LoVo (cell line): ENCODE results near the gene PACSIN2.
"Not testable (repeated sequence)": the region's sequence is repeated elsewhere in the genome, so short reads cannot be mapped to it uniquely, and the experiment has no call there.

Source experiments
- DNase-seq: peaks from one replicate; pipeline ENCODE4 v3.0.0-alpha.2; 2016; ENCODE audit warnings: low spot score

PACSIN2 gene

DNA sequence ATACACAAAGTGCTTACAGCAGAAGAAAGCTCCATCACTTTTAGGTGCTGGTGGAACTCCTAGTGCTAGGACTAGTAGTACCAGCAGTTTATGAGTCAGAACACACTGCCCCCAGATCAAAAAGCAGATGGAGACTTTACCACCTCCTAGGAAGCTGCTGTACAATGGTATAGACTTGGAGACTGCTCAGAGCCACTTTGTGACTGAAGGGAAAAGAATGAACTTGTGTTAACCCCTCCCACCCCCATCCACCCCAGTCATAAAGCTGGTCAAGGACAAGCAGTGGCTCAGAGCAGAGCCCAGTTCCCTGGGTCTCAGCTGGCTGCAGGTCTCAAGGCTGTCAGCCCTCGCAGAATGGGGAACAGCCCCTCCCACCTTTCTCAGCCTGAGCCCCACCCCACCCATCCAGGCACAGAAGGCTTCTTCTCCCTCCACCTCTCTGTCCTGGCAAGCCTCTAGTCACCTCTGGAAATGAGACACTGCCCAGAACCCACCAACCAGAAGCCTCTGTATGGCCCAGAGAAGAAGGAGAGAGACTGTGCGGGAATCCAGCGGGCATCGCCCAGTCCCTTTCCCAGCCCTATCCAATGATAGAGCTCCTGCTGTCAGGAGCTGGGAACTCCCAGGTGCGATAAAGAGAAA, 23.8 kb downstream of the PACSIN2 start:
- DNase-seq, result no peak

DNA sequence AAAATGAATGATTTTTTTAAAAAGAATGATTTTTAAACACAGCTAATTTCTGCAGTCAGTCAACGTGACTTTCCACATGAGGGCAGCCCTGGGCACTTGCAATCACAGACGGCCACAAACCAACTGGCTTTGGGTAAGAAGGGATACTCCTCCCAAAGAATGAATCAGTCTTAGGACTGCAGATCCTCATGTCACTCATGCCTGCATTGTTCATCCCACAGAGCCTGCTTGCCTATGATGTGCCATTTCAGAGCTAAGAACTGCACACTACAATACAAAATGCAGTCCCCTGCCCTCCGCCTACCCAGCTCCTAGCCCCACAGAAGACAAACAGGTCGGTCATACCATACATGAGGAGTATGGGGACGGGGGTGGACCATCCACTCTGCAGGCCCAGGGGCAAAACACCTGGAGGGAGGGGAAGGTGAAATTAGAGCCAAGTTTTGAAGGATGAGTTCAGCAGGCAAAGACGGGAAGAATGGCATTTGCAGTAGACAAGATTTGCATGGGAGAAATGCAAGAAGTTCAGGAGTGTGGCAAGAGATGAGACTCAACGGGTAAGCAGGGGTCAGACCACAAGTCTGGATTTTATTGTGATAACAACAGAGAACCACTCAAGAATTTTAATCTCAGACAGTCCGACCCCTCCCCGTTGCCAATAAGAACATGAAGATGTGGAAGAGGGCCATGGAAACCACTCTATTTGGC, 24.7 kb downstream of the PACSIN2 start:
- no peak for DNase-seq

DNA sequence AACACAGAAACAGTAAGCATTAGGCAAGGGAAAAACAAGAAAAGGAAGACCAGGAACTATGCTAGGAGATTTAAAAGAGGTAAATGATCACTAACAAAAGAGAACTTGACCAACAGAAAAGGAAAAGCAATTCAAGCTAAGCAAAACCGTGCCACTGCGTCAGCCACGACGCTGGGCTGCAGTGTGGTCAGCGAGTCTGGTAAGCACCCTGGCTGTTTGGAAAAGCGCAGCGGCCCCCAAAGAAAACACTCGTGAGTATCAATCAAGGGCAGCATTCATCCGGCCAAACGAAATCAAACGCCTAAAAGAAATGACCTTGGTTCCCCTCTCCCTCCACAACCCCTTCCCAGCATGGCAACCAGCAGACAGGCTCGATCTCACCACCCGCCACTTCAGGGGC, 28.8 kb downstream of the PACSIN2 start:
- DNase-seq, result no peak

DNA sequence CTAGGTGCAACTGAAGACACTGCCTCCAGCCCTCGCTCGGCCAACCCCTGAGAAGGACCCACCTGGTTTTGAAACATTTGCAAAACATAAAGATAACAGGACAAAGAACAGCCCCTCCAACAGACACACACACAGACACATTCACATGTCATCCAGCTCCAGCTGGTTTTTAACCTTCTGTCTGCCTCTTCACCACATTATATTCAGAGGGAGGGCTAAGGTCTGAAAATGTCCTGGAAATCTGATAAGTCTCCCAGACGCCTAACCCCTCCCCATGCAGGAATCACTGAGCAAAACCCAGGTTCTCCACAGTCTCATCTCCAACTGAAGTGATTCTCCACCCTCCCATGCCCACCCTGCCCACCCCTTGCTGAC, 29.4 kb downstream of the PACSIN2 start:
- no peak for DNase-seq

DNA sequence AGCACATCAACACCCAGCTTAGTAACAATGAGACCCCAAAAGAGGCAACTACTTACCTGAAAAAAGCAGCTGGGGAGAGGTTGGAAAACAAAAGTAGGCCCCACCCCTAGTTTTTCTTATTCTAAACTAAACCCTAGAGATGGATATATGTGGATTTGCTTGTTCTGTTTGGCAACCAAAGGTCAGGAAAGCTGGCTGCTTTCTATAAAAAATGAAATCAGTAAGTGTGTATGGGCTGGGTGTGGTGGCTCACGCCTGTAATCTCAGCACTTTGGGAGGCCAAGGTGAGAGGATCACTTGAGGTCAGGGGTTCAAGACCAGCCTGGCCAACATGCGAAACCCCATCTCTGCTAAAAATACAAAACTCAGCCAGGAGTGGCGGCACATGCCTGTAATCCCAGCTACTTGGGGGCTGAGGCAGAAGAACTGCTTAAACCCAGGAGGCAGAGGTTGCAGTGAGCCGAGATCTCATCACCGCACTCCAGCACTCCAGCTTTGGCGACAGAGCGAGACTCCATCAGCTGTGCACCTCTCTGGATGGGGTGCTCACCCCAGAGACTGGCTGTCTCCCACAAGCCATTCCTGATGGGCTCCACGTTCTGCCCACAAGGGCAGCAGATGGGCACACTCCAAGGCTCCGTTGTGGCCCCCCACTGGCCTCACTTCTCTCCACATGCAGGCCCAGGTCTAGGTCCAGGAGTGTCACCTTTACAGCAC, 30.0 kb downstream of the PACSIN2 start:
- DNase-seq, result no peak

DNA sequence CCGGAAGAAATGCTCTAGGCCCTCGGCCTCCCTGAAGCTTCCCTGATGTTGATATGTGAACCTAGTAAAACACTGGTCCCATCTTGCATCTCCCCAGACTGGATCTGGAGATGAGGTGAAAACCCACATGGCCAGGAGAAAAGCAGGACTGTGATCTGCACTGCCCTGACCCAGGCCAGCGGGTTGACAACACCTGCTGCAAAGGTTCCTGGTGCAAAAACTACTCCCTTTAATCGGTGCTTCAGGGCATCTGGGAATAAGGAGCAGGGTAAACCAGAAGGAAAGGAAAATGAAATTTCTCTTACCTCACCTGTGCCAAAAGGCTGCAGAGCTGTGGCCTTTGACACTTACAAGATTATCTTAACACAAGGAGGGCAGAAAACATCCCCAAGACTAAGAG, 30.6 kb downstream of the PACSIN2 start:
- DNase-seq, result no peak

DNA sequence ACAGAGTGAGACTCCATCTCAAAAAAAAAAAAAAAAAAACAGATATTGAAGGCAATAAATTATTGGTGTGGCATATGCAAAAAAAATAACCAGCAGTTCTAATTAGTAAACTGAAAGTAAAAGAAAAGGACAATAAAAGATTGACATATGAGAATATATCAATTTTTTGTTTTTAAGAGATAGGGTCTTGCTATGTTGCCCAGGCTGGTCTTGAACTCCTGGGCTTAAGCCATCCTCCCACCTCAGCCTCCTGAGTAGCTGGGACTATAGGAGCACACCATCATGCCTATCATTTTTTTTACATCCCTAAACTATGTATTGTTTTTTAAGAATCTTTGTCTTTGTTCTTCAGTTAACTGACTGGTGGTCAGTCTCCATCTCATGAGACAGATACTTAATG, 31.5 kb downstream of the PACSIN2 start:
- DNase-seq, result no peak

DNA sequence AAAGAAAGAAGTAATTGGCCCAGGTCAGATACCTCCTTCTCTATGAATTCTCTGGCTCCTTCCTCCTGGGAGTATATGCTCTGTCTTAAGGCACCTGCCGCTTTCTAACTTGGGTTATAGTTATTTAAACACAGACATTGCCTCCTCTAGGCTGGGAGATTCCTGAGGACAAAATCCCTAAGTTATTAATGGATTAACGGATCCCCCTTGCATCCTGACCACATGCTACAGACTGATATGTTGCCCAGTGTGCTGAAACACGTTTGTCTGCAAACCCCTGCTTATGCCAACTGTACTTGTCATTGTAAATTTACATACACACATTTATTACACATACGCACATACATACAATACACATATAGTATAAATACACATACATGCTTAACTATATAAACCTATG, 35.3 kb downstream of the PACSIN2 start:
- DNase-seq, result no peak

DNA sequence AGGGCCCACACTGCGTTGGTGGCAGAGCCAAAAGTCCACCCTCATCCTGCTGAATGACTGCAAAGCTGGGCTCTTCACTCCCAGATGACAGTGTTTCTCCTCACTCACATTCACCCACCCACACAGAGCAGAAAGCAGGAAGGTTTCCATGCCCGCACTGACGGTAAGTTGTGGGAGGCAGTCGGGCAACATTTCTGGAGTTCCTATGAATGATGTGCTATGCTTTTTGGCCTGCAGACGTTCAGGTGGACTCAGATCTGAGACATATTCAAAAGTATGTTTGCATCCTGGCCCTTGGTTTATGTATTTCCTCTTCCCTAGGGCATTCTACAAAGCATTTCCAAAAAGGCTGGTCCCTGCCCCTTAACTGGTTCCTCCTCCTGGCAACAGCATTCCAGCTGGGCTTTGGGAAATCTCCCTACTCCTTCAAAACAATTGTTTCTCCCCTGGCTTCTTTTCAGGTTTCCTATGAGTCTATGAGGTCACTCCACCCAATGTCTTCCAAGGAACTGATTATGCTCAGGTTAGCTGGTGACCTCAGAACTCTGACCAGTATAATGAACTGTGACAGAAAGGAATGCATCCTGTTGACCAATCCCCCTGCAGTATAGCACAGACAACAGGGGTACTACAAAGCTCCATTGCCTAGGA, 36.4 kb downstream of the PACSIN2 start:
- DNase-seq, result no peak

DNA sequence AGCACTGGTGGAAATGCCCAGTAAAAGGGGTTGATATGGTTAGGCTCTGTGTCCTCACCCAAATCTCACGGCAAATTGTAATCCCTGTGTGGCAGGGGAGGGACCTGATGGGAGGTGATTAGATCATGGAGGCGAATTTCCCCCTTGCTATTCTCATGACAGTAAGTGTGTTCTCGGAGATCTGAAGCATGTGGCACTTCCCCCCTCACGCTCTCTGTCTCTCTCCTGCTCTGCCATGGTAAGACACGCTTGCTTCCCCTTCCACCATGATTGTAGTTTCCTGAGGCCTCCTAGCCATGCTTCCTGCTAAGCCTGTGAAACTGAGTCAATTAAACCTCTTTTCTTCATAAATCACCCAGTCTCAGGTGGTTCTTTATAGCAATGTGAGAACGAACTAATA, 37.4 kb downstream of the PACSIN2 start:
- no peak for DNase-seq

DNA sequence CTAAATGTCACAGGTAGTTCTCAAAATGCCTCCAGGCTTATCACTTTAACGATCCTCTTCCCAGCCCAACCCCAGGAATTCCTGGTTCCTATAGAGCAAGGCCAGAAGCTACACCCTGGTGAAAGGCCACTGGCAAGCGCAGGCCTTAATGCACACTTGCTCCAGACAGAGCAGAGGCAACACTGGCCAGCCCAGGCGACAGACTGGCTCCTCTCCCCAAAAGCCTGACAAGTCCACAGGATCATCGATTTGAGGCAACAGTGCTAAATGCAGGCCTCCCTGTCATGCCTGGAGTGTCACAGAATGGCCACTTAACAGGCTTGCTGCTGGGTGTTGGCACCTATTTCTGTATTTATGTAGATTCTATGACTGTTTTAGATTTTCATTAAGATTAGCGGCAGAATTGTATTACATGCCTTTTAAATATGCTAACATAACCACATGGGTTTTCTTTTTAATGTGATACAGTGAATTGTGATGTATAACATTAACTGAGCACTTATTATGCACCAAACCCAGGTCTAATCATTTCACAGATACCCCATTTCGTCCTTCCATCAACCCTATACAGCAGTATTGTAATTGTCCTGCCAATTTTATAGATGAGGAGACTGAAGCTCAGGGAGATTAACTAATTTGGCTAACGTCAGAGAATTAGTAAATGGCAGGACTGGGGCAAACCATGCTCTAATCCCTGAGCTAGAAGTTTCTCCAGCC, 38.6 kb downstream of the PACSIN2 start:
- DNase-seq, result no peak

DNA sequence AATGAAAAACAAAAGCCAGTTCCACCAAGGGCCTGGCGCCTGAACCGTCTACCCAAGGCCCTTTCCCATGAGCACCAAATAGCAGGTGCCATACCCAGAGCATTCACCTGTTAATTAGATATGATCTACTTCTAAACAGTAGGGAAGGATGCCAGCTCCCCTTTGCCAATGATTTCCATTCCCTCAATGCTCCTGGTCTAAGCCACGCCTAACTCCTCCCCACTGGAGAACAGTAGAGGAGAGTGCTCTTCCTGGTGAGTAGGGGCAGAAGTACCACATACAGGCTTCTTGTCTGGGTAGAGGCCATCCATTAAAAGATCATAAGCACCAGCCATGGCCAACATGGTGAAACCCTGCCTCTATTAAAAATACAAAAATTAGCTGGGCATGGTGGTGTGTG, 40.7 kb downstream of the PACSIN2 start:
- DNase-seq, result no peak

DNA sequence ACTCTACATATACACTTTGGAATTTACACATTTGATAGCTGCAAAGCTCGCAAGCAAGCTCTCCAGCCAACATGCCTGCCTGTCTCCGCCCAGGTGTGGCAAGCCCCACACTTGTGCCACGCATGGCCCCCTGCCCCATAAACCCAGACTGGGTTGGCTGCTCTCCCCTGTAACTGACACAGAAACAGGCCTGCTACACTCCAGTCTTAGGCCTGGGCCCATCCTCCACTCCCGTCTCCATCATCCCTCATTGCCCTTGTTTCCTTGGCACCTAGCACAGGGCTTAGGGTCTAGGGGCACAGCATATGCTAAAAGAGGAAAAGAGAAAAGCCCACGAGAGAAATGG, 41.4 kb downstream of the PACSIN2 start:
- no peak for DNase-seq

DNA sequence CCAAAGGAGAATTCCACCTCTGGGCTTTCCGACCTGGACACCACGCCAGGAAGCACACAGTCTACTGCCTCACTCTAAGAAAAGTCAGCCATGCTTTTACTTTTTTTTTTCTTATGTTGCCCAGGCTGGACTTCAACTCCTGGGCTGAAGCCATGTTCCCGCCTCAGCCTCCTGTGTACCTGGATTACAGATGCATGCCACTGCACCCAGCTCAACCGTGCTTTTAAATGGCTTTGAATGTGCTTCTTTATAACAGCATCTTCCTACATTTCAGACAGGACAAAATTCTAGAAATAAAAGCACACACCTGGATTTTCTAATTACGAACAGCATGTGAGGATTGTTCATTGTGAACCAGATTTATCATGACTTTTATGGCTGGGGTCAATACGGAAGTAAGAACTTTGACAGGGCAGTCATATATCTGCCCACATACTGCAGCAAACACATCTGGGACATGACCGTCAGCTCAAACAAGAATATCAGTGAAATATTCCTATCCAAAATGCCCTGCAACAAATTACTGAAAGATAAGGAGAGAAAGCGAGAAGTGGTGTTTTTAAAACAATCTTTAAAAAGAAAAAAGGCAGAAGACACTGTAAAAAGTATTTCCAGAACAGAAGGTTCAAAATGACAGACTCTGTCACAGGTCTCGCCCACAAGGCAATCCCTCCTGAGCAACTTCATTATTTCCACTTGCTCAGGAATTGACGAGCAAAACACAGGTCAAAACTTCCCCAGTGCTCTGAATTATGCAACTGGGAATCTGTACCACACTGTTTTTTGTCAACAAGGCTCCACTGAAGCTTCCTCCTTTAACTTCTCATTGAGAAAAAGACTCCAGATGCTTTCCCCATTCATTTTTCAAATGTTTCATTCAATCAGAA, 42.1 kb downstream of the PACSIN2 start:
- DNase-seq, result no peak

DNA sequence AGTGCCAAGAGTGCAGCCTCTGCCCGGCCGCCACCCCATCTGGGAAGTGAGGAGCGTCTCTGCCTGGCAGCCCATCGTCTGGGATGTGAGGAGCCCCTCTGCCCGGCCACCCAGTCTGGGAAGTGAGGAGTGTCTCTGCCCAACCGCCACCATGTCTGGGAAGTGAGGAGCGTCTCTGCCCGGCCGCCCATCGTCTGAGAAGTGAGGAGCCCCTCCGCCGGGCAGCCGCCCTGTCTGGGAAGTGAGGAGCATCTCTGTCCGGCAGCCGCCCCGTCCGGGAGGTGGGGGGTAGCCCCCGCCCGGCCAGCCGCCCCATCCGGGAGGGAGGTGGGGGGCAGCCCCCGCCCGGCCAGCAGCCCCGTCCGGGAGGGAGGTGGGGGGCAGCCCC, 43.5 kb downstream of the PACSIN2 start:
- DNase-seq, result not testable (repeated sequence)

DNA sequence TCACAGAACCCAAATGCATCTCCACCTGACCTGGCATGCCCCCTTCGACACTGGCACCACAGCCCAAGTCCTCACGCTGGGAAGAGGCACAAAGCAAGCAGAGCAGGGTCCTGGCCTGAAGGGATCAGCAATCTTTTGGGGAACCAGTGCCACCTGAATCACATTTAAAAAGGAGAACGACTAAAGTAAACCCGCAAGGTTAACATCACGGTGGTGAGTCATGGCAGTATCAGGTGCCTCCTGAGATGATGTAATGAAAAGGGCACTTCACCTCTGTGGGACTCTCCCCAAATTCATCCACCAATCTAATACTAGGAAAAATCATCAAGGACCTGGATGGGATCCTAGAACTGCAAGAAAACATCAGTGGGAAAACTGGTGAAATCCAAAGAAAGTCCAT, 44.9 kb downstream of the PACSIN2 start:
- no peak for DNase-seq

DNA sequence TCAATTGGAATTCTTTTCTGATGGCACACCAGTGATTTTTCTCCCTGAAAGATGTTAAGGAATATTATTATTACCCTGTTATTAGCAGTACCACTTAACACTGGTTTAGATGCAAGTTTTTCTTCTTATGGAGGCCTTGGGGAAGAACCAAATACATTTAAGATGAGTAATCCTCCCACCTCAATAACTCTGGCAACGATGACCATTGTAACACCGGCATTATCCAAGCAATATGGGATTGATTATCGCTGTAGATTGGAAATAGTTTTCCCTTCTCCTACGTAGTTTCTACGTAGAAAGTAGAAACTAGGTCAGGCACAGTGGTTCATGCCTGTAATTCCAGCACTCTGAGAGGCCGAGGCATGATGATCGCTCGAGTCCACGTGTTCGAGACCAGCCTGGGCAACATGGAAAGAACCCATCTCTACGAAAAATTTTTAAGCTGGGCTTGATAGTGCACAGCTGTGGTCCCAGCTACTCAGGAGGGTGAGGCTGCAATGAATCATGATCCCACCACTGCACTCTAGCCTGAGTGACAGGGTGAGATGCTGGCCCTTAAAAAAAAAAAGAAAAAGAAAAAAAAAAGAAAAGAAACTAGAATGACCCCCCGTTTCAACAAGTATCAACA, 45.5 kb downstream of the PACSIN2 start:
- no peak for DNase-seq

DNA sequence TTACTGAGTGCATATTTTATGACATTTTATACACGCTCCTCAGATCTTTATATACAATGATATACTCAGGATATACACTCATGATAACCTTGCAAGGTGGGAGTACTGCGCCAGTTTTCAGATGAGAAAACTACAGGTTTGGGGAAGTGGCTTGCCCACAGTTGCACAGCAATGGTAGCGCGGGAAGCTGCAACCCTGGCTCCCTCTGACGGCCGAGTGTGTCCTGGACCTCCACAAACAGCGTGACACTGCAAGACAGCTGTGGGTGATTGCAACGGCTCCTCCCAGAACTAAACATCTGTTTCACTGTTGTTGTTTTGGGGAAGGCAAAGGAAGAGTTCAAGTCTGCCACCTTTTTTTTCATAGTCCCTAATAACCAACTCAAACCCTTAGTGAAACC, 47.0 kb downstream of the PACSIN2 start:
- DNase-seq, result no peak

DNA sequence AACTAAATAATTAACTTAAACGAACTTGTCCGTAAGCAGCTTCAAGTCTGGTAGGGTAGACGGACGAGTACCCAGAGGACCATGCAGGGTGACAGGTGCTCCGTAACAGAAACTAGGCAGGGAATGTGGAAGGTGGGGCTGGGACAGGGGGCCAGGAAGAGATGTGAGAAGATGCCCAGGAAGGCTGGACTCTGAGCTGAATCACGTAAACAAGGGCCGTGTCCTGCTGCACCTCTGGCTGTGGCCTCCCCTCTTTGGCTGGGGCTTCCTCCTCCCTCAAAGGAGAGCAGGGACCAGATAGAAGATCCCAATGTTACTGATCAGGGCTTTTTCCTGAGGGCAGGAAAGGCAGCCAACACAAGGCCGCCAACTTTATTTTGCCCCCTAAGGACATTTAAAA, 47.9 kb downstream of the PACSIN2 start:
- no peak for DNase-seq

DNA sequence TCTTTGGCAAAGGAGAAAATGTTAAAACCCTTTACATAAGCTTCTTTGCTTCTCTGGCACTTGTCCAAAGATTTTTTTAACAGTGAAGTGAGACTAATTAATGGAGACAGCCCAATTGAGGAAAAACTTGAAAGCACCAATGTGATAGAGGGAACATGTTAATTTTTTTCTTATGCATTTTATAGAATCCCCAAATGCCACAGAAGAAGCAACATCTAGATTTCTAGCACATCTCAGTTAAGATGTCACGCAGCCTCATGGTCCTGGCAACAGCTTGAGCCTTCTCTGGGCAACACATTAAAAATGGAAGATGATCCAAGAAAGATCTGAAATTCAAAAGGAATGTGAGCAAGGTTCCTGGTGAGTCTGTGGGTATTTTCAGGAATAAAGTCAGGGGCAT, 48.5 kb downstream of the PACSIN2 start:
- no peak for DNase-seq
